ENCODE measurements around the gene FAM9C.
"Not testable (repeated sequence)": the region's sequence is repeated elsewhere in the genome, so short reads cannot be mapped to it uniquely, and the experiment has no call there.

The FAM9C gene

GRCh38 chrX:13044441-13044840 is at the start of gene FAM9C:
FAM9C (minus strand) TSS chrX:13044620; CDS start chrX:13043789, 831 bp downstream.
- DNase-seq, result no peak

GRCh38 chrX:13093529-13094140 is 49.2 kb upstream of the FAM9C start:
- no peak for DNase-seq

GRCh38 chrX:13092455-13092941 is 48.1 kb upstream of the FAM9C start:
- peak; percentile 44 for DNase-seq

- DNase-seq, result no peak
Measured at GRCh38 chrX:13091111-13091765, 46.8 kb upstream of the FAM9C start.

GRCh38 chrX:13090339-13091110 is 46.1 kb upstream of the FAM9C start:
- no peak for DNase-seq

GRCh38 chrX:13090027-13090338 is 45.6 kb upstream of the FAM9C start:
- no peak for DNase-seq

- DNase-seq, result no peak
Measured at GRCh38 chrX:13088156-13088487, 43.7 kb upstream of the FAM9C start.

GRCh38 chrX:13087322-13088155 is 43.1 kb upstream of the FAM9C start:
- no peak for DNase-seq

GRCh38 chrX:13086793-13087321 is 42.4 kb upstream of the FAM9C start:
- not testable (repeated sequence) for DNase-seq

GRCh38 chrX:13086076-13086475 is 41.7 kb upstream of the FAM9C start:
- DNase-seq, result no peak

GRCh38 chrX:13085526-13085925 is 41.1 kb upstream of the FAM9C start:
- DNase-seq, result no peak

GRCh38 chrX:13084611-13085010 is 40.2 kb upstream of the FAM9C start:
- DNase-seq, result no peak

- not testable (repeated sequence) for DNase-seq
Measured at GRCh38 chrX:13083755-13084326, 39.4 kb upstream of the FAM9C start.

- DNase-seq, result no peak
Measured at GRCh38 chrX:13082206-13083065, 38.0 kb upstream of the FAM9C start.

GRCh38 chrX:13081395-13082205 is 37.2 kb upstream of the FAM9C start:
- DNase-seq, result no peak

GRCh38 chrX:13080128-13080795 is 35.8 kb upstream of the FAM9C start:
- DNase-seq, result no peak

GRCh38 chrX:13078739-13079444 is 34.5 kb upstream of the FAM9C start:
- no peak for DNase-seq

- DNase-seq, result no peak
Measured at GRCh38 chrX:13077168-13077567, 32.7 kb upstream of the FAM9C start.

- no peak for DNase-seq
Measured at GRCh38 chrX:13076176-13076961, 31.9 kb upstream of the FAM9C start.

All from stimulated activated CD4-positive, alpha-beta T cell treated with anti-CD3 and anti-CD28 coated beads, Interleukin-12 subunit alpha, Interleukin-12 subunit beta, amount 100 ng/mL, for 4 hours (primary cell).